DND-41 (cell line): Measurements from ENCODE around the gene TUBB3.

Experiments used
- ATAC-seq: fragments of 200-7000 bp; cut with Tn5 transposase; 3 replicates; pipeline ENCODE4 v1.9.1; 2021; ENCODE audit warnings: low read depth; ENCODE audit not compliant: insufficient read depth
- DNase-seq: peaks from one replicate; pipeline ENCODE4 v3.0.0-alpha.2; 2020
- H2AFZ ChIP-seq: 2 replicates; pipeline ENCODE4 v1.6.0; 2012; ENCODE audit warnings: low read depth, low read length
- H3K27ac ChIP-seq: 2 replicates; pipeline ENCODE4 v1.5.1; 2012; ENCODE audit warnings: low read length, inconsistent platforms
- H3K27me3 ChIP-seq: fragments of 200-600 bp; sonication (generic); 2 replicates; pipeline ENCODE4 v1.6.0; 2012; ENCODE audit warnings: low read length, mild to moderate bottlenecking, inconsistent platforms; ENCODE audit not compliant: insufficient read depth, poor library complexity
- H3K36me3 ChIP-seq: 2 replicates; pipeline ENCODE4 v1.5.1; 2012; ENCODE audit warnings: low read length, inconsistent platforms; ENCODE audit not compliant: insufficient read depth
- H3K4me1 ChIP-seq: 2 replicates; pipeline ENCODE4 v1.5.1; 2012; ENCODE audit warnings: mild to moderate bottlenecking, low read length; ENCODE audit not compliant: insufficient read depth
- H3K4me2 ChIP-seq: 2 replicates; pipeline ENCODE4 v1.6.0; 2012; ENCODE audit warnings: mild to moderate bottlenecking, moderate library complexity, low read length, inconsistent platforms; ENCODE audit not compliant: insufficient read depth
- H3K4me3 ChIP-seq, 2 experiments: fragments of 200-600 bp in 1 of 2; shearing (Covaris generic) in 1 of 2; 2 replicates each; pipeline ENCODE4 v1.5.1; 2012 to 2016; ENCODE audit warnings: inconsistent platforms in 2 of 2, low read length in 2 of 2, mild to moderate bottlenecking in 2 of 2, low read depth in 1 of 2, moderate library complexity in 1 of 2
- H3K79me2 ChIP-seq: 2 replicates; pipeline ENCODE4 v1.6.0; 2012; ENCODE audit warnings: low read length, inconsistent platforms; ENCODE audit not compliant: insufficient read depth
- H3K9ac ChIP-seq: 2 replicates; pipeline ENCODE4 v1.6.0; 2012; ENCODE audit warnings: low read depth, mild to moderate bottlenecking, inconsistent platforms, low read length, moderate library complexity
- H3K9me3 ChIP-seq: 2 replicates; pipeline ENCODE4 v1.5.1; 2012; ENCODE audit warnings: low read length, moderate library complexity, mild to moderate bottlenecking, inconsistent platforms; ENCODE audit not compliant: insufficient read depth, severe bottlenecking
- H4K20me1 ChIP-seq: 2 replicates; pipeline ENCODE4 v1.6.0; 2012; ENCODE audit warnings: low read length; ENCODE audit not compliant: insufficient read depth
- EZH2 ChIP-seq: IDR thresholded peaks from 3 replicates; pipeline ENCODE4 v1.6.1; 2012; ENCODE audit warnings: borderline replicate concordance, low read depth, mild to moderate bottlenecking, moderate library complexity, low read length, inconsistent platforms; ENCODE audit not compliant: severe bottlenecking
- TF ChIP-seq, protein P1 (sequence below): IDR thresholded peaks from 2 replicates; pipeline ENCODE4 v1.5.1; 2012; ENCODE audit warnings: borderline replicate concordance, low read length, moderate library complexity, mild to moderate bottlenecking; ENCODE audit not compliant: poor library complexity, severe bottlenecking; ENCODE audit errors: extremely low read depth

Gene TUBB3

GRCh38 chr16:89936034-89936433 lies 12.9 kb downstream of the TUBB3 start:
- Histone ChIP-seq H3K36me3 (no peaks in the 10 kb centered on the region), H3K4me3 (no peak overlapping the region), H3K27ac (no peak overlapping the region), H3K79me2 (no peaks in the 10 kb centered on the region), H4K20me1 (peaks cover 18% of the 10 kb centered on the region), H3K9me3 (no peaks in the 10 kb centered on the region), H3K4me2 (no peak overlapping the region), H3K27me3 (peaks cover 4% of the 10 kb centered on the region), H3K9ac (no peak overlapping the region), H2AFZ (no peak overlapping the region), H3K4me1 (no peaks in the 10 kb centered on the region)
- DNase-seq (no peak), ATAC-seq (no peak)
- TF ChIP-seq, protein P1, sequence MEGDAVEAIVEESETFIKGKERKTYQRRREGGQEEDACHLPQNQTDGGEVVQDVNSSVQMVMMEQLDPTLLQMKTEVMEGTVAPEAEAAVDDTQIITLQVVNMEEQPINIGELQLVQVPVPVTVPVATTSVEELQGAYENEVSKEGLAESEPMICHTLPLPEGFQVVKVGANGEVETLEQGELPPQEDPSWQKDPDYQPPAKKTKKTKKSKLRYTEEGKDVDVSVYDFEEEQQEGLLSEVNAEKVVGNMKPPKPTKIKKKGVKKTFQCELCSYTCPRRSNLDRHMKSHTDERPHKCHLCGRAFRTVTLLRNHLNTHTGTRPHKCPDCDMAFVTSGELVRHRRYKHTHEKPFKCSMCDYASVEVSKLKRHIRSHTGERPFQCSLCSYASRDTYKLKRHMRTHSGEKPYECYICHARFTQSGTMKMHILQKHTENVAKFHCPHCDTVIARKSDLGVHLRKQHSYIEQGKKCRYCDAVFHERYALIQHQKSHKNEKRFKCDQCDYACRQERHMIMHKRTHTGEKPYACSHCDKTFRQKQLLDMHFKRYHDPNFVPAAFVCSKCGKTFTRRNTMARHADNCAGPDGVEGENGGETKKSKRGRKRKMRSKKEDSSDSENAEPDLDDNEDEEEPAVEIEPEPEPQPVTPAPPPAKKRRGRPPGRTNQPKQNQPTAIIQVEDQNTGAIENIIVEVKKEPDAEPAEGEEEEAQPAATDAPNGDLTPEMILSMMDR = no peak
- TF ChIP-seq EZH2 = no peak

DNA sequence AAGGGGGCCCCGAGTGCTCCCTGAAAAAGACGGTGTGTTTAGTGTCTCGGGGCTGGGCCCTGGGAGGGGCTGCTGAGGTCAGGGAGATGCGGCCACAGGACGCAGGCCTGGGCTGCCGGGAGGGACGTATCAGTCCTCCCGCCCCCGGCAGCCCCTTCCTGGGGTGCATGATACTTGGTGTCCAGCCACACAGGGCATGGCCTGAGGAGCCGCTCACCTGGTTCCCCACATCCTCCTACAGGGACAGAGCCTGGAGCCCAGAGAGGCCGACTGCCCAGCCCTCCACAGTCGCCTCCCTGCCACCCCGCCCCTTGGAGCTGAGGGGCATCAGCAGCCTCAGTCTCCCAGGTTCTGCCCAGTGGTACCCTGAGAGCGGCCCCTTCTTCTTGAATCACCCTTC lies 13.4 kb downstream of the TUBB3 start:
- no peaks in the 10 kb centered on the region for H3K9me3 ChIP-seq
- H3K4me1 ChIP-seq = no peaks in the 10 kb centered on the region
- H3K9ac ChIP-seq = no peak overlapping the region
- H3K36me3 ChIP-seq = no peaks in the 10 kb centered on the region
- H3K27ac ChIP-seq = no peak overlapping the region
- H3K27me3 ChIP-seq = peaks cover 4% of the 10 kb centered on the region
- no peak overlapping the region for H2AFZ ChIP-seq
- no peak for DNase-seq
- H4K20me1 ChIP-seq = peaks cover 14% of the 10 kb centered on the region
- no peaks in the 10 kb centered on the region for H3K79me2 ChIP-seq
- no peak overlapping the region for H3K4me2 ChIP-seq
- no peak for ATAC-seq
- H3K4me3 ChIP-seq = no peak overlapping the region
- TF ChIP-seq, protein P1 = no peak
- no peak for TF ChIP-seq EZH2

GRCh38 chr16:89936981-89937380 lies 13.8 kb downstream of the TUBB3 start:
- no peak for DNase-seq
- no peak overlapping the region for H2AFZ ChIP-seq
- H3K27ac ChIP-seq = no peak overlapping the region
- H3K4me2 ChIP-seq = no peak overlapping the region
- ATAC-seq = no peak
- no peaks in the 10 kb centered on the region for H3K9me3 ChIP-seq
- TF ChIP-seq, protein P1 = no peak
- no peak for TF ChIP-seq EZH2
- H4K20me1 ChIP-seq = peaks cover 9% of the 10 kb centered on the region
- no peak overlapping the region for H3K4me3 ChIP-seq
- H3K9ac ChIP-seq = no peak overlapping the region
- H3K27me3 ChIP-seq = peaks cover 4% of the 10 kb centered on the region
- no peaks in the 10 kb centered on the region for H3K79me2 ChIP-seq
- no peaks in the 10 kb centered on the region for H3K4me1 ChIP-seq
- no peaks in the 10 kb centered on the region for H3K36me3 ChIP-seq

- no peak overlapping the region for H2AFZ ChIP-seq
- H3K36me3 ChIP-seq = no peaks in the 10 kb centered on the region
- no peaks in the 10 kb centered on the region for H3K4me1 ChIP-seq
- H3K4me2 ChIP-seq = no peak overlapping the region
- ATAC-seq (no peak), DNase-seq (no peak)
- H3K79me2 ChIP-seq = no peaks in the 10 kb centered on the region
- TF ChIP-seq, protein P1 = no peak
- no peak for TF ChIP-seq EZH2
- H3K9ac ChIP-seq = no peak overlapping the region
- H3K27ac ChIP-seq = no peak overlapping the region
- H3K9me3 ChIP-seq = no peaks in the 10 kb centered on the region
- peaks cover 4% of the 10 kb centered on the region for H3K27me3 ChIP-seq
- peaks cover 9% of the 10 kb centered on the region for H4K20me1 ChIP-seq
- H3K4me3 ChIP-seq = no peak overlapping the region
Measured at GRCh38 chr16:89938175-89938885, 15.2 kb downstream of the TUBB3 start.
